Motor neuron (in vitro differentiated cells): Measurements from ENCODE around the gene UBE2C. TPM values are rescaled to one million over a fixed set of nuclear protein-coding genes. Genes with fewer than 3 reads are reported as not detected.

ENCODE experiments used
- ATAC-seq, 8 experiments: fragments of 200-7000 bp; cut with Tn5 transposase; replicated peaks in 6 of 8; 2 replicates each; pipeline ENCODE4 v1.8.0; 2021; ENCODE audit warnings: mild to moderate bottlenecking in 8 of 8, moderate library complexity in 8 of 8
- H3K27ac ChIP-seq, 2 donors: fragments of 250-450 bp; sonication (Bioruptor Pico); 2 replicates each; pipeline ENCODE4 v1.9.0; 2021; ENCODE audit warnings: antibody characterized with exemption in 2 of 2, mild to moderate bottlenecking in 2 of 2, moderate library complexity in 1 of 2
- H3K4me1 ChIP-seq, 2 donors: fragments of 250-450 bp; sonication (Bioruptor Pico); replicated peaks in 1 of 2; 2 replicates each; pipeline ENCODE4 v1.6.1; 2021; ENCODE audit warnings: antibody characterized with exemption in 2 of 2, mild to moderate bottlenecking in 2 of 2, moderate library complexity in 1 of 2
- H3K4me3 ChIP-seq, 5 donors: fragments of 250-450 bp; sonication (Bioruptor Pico); 2 replicates each; pipeline ENCODE4 v1.9.0; 2021; ENCODE audit warnings: antibody characterized with exemption in 5 of 5, mild to moderate bottlenecking in 5 of 5, moderate library complexity in 4 of 5
- WGBS, 10 experiments: fragments of 450-650 bp; shearing (Covaris generic); methylation state at CpG; one replicate each; pipeline ENCODE4 v1.0.0; 2022; 5-methylcytosine and 5-hydroxymethylcytosine counted together
- in situ Hi-C, 9 experiments: fragments of 400-800 bp; cut with MboI; loops; one replicate each; pipeline ENCODE4 v1.15.0; 2021; ENCODE audit warnings: low sequenced_read_pairs in 9 of 9, low pct_unique_long_range_greater_than_20kb in 2 of 9; ENCODE audit not compliant: unreplicated experiment in 9 of 9
- total RNA-seq, 8 experiments: library from RNA; unstranded; fragments of 300-600 nt; gene quantifications; 2 replicates each; pipeline versions ENCODE4 v1.2.3 to v1.2.4, GENCODE V29; 2022

UBE2C gene
- total RNA-seq, 8 experiments from 2014 or later = 0.87 to 230 (median 9.7) TPM

GRCh38 chr20:45813006-45813340 is 529 bp downstream of the UBE2C start:
- H3K4me3 ChIP-seq = peak overlapping the region in 4 of 5 donors; percentile 30 to 62 (median 44)
- peak overlapping the region in 1 of 2 donors; percentile 50 for H3K27ac ChIP-seq
- H3K4me1 ChIP-seq = peaks cover 0 to 6% of the 10 kb centered on the region in 2 donors
- in situ Hi-C loops = no loop called here
- no peak for ATAC-seq
- 0% methylated on average over 2 to 4 of the region's 11 CpGs; no CpG with 5 or more reads in 8 of the 10 experiments for WGBS, 10 experiments

- ATAC-seq = no peak
- Histone ChIP-seq H3K4me3 (peak overlapping the region in 1 of 5 donors; percentile 62), H3K4me1 (peaks cover 0 to 6% of the 10 kb centered on the region in 2 donors), H3K27ac (no peak overlapping the region)
- in situ Hi-C loops = no loop called here
- WGBS, 10 experiments = 20 to 65% (median 52%) methylated on average over 2 to 6 of the region's 7 CpGs; no CpG with 5 or more reads in 5 of the 10 experiments
Measured at GRCh38 chr20:45813489-45813888, 1.0 kb downstream of the UBE2C start.

- Histone ChIP-seq H3K27ac (no peak overlapping the region), H3K4me3 (no peak overlapping the region), H3K4me1 (peaks cover 0 to 6% of the 10 kb centered on the region in 2 donors)
- in situ Hi-C loops = no loop called here
- no peak for ATAC-seq
- 80 to 100% (median 100%) methylated on average over 1 of the region's 3 CpGs; no CpG with 5 or more reads in 3 of the 10 experiments for WGBS, 10 experiments
Measured at GRCh38 chr20:45814314-45814713, 1.9 kb downstream of the UBE2C start.

GRCh38 chr20:45816951-45817350 is 4.5 kb downstream of the UBE2C start:
- no peak overlapping the region for H3K4me3 ChIP-seq
- WGBS, 10 experiments = 83 to 100% (median 100%) methylated on average over 1 to 2 of the region's 3 CpGs; no CpG with 5 or more reads in 3 of the 10 experiments
- no peak overlapping the region for H3K27ac ChIP-seq
- in situ Hi-C loops = no loop called here
- peaks cover 0 to 2% of the 10 kb centered on the region in 2 donors for H3K4me1 ChIP-seq
- ATAC-seq = no peak

- WGBS, 10 experiments = 16 to 89% (median 51%) methylated on average over 1 to 5 of the region's 9 CpGs; no CpG with 5 or more reads in 3 of the 10 experiments
- ATAC-seq = peak in 2 of 8 experiments; percentile 24 to 25
- Histone ChIP-seq H3K27ac (no peak overlapping the region), H3K4me3 (no peak overlapping the region), H3K4me1 (peaks cover 0 to 2% of the 10 kb centered on the region in 2 donors)
- in situ Hi-C loops = no loop called here
Measured at GRCh38 chr20:45817376-45818194, 5.1 kb downstream of the UBE2C start.

- Histone ChIP-seq H3K4me1 (peaks cover 0 to 2% of the 10 kb centered on the region in 2 donors), H3K27ac (no peak overlapping the region), H3K4me3 (no peak overlapping the region)
- ATAC-seq = no peak
- in situ Hi-C loops = no loop called here
- WGBS, 10 experiments = 60 to 100% (median 100%) methylated on average over 1 to 3 of the region's 3 CpGs; no CpG with 5 or more reads in 3 of the 10 experiments
Measured at GRCh38 chr20:45818239-45818638, 5.8 kb downstream of the UBE2C start.

GRCh38 chr20:45819466-45819865 is 7.0 kb downstream of the UBE2C start:
- in situ Hi-C loops = no loop called here
- 81 to 100% (median 90%) methylated on average over 1 to 4 of the region's 4 CpGs; no CpG with 5 or more reads in 4 of the 10 experiments for WGBS, 10 experiments
- no peak overlapping the region for H3K4me3 ChIP-seq
- H3K27ac ChIP-seq = no peak overlapping the region
- ATAC-seq = peak in 1 of 8 experiments; percentile 27
- H3K4me1 ChIP-seq = no peaks in the 10 kb centered on the region

GRCh38 chr20:45821947-45822346 is 9.5 kb downstream of the UBE2C start:
- in situ Hi-C loops = no loop called here
- ATAC-seq = no peak

GRCh38 chr20:45822857-45823256 is 10.4 kb downstream of the UBE2C start:
- in situ Hi-C loops = no loop called here
- peak in 6 of 8 experiments; percentile 21 to 74 (median 58) for ATAC-seq

More at GRCh38 chr20:45821947-45822346, 9.5 kb downstream of the UBE2C start:
- no peaks in the 10 kb centered on the region for H3K4me1 ChIP-seq
- H3K4me3 ChIP-seq = no peak overlapping the region
- no peak overlapping the region for H3K27ac ChIP-seq
- 20 to 100% (median 80%) methylated on average over 1 to 2 of the region's 2 CpGs; no CpG with 5 or more reads in 3 of the 10 experiments for WGBS, 10 experiments

GRCh38 chr20:45823949-45824835 is 11.7 kb downstream of the UBE2C start:
- Histone ChIP-seq H3K4me1 (no peaks in the 10 kb centered on the region), H3K4me3 (no peak overlapping the region), H3K27ac (no peak overlapping the region)
- WGBS, 10 experiments = 7 to 71% (median 34%) methylated on average over 3 to 21 of the region's 57 CpGs; no CpG with 5 or more reads in 1 of the 10 experiments
- in situ Hi-C loops = no loop called here
- peak in 7 of 8 experiments; percentile 8 to 65 (median 16) for ATAC-seq

More at GRCh38 chr20:45822857-45823256, 10.4 kb downstream of the UBE2C start:
- no peak overlapping the region for H3K27ac ChIP-seq
- H3K4me1 ChIP-seq = no peaks in the 10 kb centered on the region
- H3K4me3 ChIP-seq = no peak overlapping the region
- 40 to 86% (median 67%) methylated on average over 1 to 10 of the region's 24 CpGs; no CpG with 5 or more reads in 4 of the 10 experiments for WGBS, 10 experiments

GRCh38 chr20:45826381-45827019 is 14.1 kb downstream of the UBE2C start:
- WGBS, 10 experiments = 10 to 63% (median 34%) methylated on average over 2 to 4 of the region's 6 CpGs; no CpG with 5 or more reads in 4 of the 10 experiments
- H3K27ac ChIP-seq = no peak overlapping the region
- no peaks in the 10 kb centered on the region for H3K4me1 ChIP-seq
- ATAC-seq = peak in 7 of 8 experiments; percentile 9 to 71 (median 35)
- in situ Hi-C loops = no loop called here
- no peak overlapping the region for H3K4me3 ChIP-seq

GRCh38 chr20:45827030-45827652 is 14.7 kb downstream of the UBE2C start, which contains the start of gene TNNC2:
Gene TNNC2, minus strand, starts transcription at chr20:45827312. Its CDS starts 64 bp downstream, at chr20:45827248.
- Histone ChIP-seq H3K4me1 (no peaks in the 10 kb centered on the region), H3K27ac (no peak within 1 kb of the TSS), H3K4me3 (no peak within 1 kb of the TSS)
- ATAC-seq = no peak
- in situ Hi-C loops = no loop called here
- WGBS, 10 experiments = 50 to 100% (median 81%) methylated on average over 1 to 3 of the region's 8 CpGs; no CpG with 5 or more reads in 6 of the 10 experiments
